Loucy (cell line): ENCODE measurements around the gene PIM3.

Source experiments
- CTCF ChIP-seq: fragments of 200-600 bp; sonication (generic); conservative IDR thresholded peaks from 2 replicates; pipeline ENCODE4 v1.5.1; 2014; ENCODE audit warnings: mild to moderate bottlenecking, antibody characterized with exemption, low read length
- EZH2phosphoT487 ChIP-seq: fragments of 200-600 bp; IDR thresholded peaks from 2 replicates; pipeline ENCODE4 v1.6.1; 2018; ENCODE audit warnings: antibody characterized with exemption, mild to moderate bottlenecking, moderate library complexity, borderline replicate concordance

DNA sequence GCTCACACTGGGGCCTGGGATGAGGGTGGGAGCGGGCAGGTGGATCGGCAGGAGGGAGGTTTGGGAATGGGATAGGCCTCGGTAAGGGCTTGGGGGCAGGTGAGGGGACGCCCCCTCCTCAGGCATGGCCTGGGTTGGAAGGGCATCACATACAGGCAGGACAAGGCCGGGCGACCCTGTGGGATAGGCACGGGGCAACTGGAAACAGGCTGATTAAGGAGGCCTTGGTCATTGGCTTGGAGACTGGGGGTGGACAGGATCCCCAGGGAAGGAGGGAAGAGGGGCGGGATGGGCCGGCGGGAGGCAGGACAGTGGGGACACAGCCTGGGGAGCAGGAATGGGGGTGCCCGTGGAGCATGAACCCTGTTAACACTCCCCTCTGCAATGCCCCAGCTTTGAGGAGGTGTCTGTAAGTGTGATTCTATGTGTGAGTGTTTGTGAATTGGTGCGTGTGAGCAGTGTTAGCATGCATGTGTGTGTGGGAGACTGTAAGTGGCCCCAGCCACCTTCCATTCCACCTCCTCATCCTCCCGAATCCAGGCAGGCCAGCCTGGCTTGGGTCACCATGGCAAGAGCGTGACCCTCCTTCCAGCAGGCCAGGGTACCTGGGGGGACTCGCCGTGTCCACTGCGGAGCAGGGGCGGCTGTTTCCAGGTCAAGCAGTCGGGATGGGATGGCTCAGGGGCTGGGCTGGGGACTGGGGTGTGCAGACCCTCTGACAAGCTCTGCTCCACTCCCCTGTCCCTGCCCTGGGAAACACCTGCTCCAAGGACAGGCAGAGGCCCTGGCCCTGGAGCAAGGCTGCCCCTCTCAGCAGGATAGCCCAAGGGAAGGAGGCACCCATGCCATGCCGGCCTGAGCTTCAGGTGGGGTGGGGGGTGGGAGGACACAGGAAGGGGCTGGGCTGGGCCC, 3.4 kb upstream of the PIM3 start:
- TF ChIP-seq CTCF (no peak), EZH2phosphoT487 (no peak)
